SH-SY5Y (cell line): Measurements from ENCODE around the gene NTHL1.

Source experiments
- GATA2 ChIP-seq: IDR thresholded peaks from 2 replicates; pipeline ENCODE4 v1.6.1; 2011; ENCODE audit warnings: mild to moderate bottlenecking, low read depth, low read length
- GATA3 ChIP-seq: IDR thresholded peaks from 2 replicates; pipeline ENCODE4 v1.6.1; 2011; ENCODE audit warnings: low read depth, mild to moderate bottlenecking, low read length, moderate library complexity

- no peak for TF ChIP-seq GATA2
- no peak for TF ChIP-seq GATA3
Observed at GRCh38 chr16:2084895-2085625, 37.4 kb upstream of the NTHL1 start.
